ENCODE data around the gene ADCY10. TPM values are rescaled to one million over a fixed set of nuclear protein-coding genes. Genes with fewer than 3 reads are reported as not detected.

The ADCY10 gene
- total RNA-seq, 1 donor from 2014 or later, result 0.27 TPM

DNA sequence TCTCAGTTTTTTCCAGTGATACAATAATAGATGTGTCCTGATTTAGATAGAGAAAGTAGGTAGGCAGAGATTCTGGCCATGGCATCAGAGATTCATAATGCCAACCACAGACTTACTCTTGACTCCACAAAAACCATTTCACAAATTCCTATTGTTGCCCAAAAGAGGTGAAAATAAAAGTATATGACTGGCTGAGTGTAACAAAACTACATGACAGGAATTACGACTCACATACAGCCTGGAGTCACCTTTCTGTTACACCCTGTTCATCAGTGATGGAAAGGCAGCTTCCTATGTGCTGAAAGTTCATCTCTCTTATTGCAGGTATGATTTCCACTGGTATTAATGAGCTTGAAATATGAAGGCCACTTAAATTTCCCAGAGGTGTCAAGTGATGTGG is 119.9 kb downstream of the ADCY10 start:
- Histone ChIP-seq H3K36me3 (ENCODE audit: insufficient read depth, low read length) (no peaks in the 10 kb centered on the region), H3K9me3 (ENCODE audit: insufficient read depth, low read depth, low read length) (no peaks in the 10 kb centered on the region), H3K9ac (ENCODE audit: low read length) (no peak overlapping the region), H3K79me2 (ENCODE audit: insufficient read depth, low read length) (no peaks in the 10 kb centered on the region), H3K4me1 (ENCODE audit: insufficient read depth, low read length) (peaks cover 29% of the 10 kb centered on the region), H3K4me3 (ENCODE audit: insufficient read depth, low read depth, low read length) (no peak overlapping the region), H3K27me3 (ENCODE audit: insufficient read depth, low read length) (no peaks in the 10 kb centered on the region), H2AFZ (ENCODE audit: low read depth, low read length) (no peak overlapping the region), H4K20me1 (ENCODE audit: insufficient read depth, low read length) (no peaks in the 10 kb centered on the region), H3K4me2 (ENCODE audit: low read length) (no peak overlapping the region), H3K27ac (ENCODE audit: low read depth, low read length) (no peak overlapping the region)
- Mint-ChIP-seq H3K27me3 (ENCODE audit: low read depth, unreplicated experiment) (no peaks in the 10 kb centered on the region), H3K4me3 (ENCODE audit: unreplicated experiment) (no peak overlapping the region), H3K4me1 (ENCODE audit: low read depth, unreplicated experiment) (peaks cover 22% of the 10 kb centered on the region), H3K27ac (ENCODE audit: unreplicated experiment) (no peak overlapping the region), H3K9me3 (ENCODE audit: unreplicated experiment) (no peaks in the 10 kb centered on the region), H3K36me3 (ENCODE audit: low read depth, unreplicated experiment) (peaks cover 23% of the 10 kb centered on the region)
- FAIRE-seq (no peak), DNase-seq (ENCODE audit: low read depth) (no peak)
- TF ChIP-seq EZH2 (IDR thresholded peaks at IDR 0.05; ENCODE audit: insufficient read depth, low read length), result no peak
- TF ChIP-seq, protein P1, sequence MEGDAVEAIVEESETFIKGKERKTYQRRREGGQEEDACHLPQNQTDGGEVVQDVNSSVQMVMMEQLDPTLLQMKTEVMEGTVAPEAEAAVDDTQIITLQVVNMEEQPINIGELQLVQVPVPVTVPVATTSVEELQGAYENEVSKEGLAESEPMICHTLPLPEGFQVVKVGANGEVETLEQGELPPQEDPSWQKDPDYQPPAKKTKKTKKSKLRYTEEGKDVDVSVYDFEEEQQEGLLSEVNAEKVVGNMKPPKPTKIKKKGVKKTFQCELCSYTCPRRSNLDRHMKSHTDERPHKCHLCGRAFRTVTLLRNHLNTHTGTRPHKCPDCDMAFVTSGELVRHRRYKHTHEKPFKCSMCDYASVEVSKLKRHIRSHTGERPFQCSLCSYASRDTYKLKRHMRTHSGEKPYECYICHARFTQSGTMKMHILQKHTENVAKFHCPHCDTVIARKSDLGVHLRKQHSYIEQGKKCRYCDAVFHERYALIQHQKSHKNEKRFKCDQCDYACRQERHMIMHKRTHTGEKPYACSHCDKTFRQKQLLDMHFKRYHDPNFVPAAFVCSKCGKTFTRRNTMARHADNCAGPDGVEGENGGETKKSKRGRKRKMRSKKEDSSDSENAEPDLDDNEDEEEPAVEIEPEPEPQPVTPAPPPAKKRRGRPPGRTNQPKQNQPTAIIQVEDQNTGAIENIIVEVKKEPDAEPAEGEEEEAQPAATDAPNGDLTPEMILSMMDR (IDR thresholded peaks at IDR 0.05; ENCODE audit: insufficient read depth, low read depth, low read length), result no peak

DNA sequence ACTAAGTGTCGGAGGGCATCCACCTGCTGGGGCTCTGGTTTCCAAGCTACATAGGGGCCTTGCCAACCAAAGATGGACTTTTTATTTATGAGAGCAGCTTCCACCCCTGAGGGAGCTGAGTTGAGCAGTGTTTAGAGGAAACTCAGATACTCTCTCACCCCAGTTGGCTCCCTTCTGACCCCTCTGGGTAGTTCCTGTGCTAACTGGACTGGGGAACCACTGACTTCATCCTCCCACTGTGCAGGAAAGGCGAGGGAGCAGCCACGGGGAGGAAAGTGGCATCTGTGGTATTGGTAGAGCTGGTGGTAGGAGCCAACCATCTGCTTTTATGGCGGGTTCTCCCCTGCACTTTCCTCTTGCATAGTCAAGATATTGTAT is 121.8 kb downstream of the ADCY10 start:
- Histone ChIP-seq H3K4me1 (ENCODE audit: insufficient read depth, low read length) (peaks cover 23% of the 10 kb centered on the region), H4K20me1 (ENCODE audit: insufficient read depth, low read length) (no peaks in the 10 kb centered on the region), H3K79me2 (ENCODE audit: insufficient read depth, low read length) (no peaks in the 10 kb centered on the region), H3K4me3 (ENCODE audit: insufficient read depth, low read depth, low read length) (no peak overlapping the region), H2AFZ (ENCODE audit: low read depth, low read length) (no peak overlapping the region), H3K9ac (ENCODE audit: low read length) (no peak overlapping the region), H3K36me3 (ENCODE audit: insufficient read depth, low read length) (peaks cover 4% of the 10 kb centered on the region), H3K27ac (ENCODE audit: low read depth, low read length) (peak overlapping the region; percentile 26), H3K4me2 (ENCODE audit: low read length) (no peak overlapping the region), H3K27me3 (ENCODE audit: insufficient read depth, low read length) (no peaks in the 10 kb centered on the region), H3K9me3 (ENCODE audit: insufficient read depth, low read depth, low read length) (no peaks in the 10 kb centered on the region)
- TF ChIP-seq, protein P1 (IDR thresholded peaks at IDR 0.05; ENCODE audit: insufficient read depth, low read depth, low read length), result no peak
- no peak for TF ChIP-seq EZH2 (IDR thresholded peaks at IDR 0.05; ENCODE audit: insufficient read depth, low read length)
- Mint-ChIP-seq H3K9me3 (ENCODE audit: unreplicated experiment) (no peaks in the 10 kb centered on the region), H3K4me1 (ENCODE audit: low read depth, unreplicated experiment) (peaks cover 16% of the 10 kb centered on the region), H3K27ac (ENCODE audit: unreplicated experiment) (peak overlapping the region; percentile 41), H3K36me3 (ENCODE audit: low read depth, unreplicated experiment) (peaks cover 30% of the 10 kb centered on the region), H3K4me3 (ENCODE audit: unreplicated experiment) (no peak overlapping the region), H3K27me3 (ENCODE audit: low read depth, unreplicated experiment) (no peaks in the 10 kb centered on the region)
- FAIRE-seq (no peak), DNase-seq (ENCODE audit: low read depth) (no peak)

DNA sequence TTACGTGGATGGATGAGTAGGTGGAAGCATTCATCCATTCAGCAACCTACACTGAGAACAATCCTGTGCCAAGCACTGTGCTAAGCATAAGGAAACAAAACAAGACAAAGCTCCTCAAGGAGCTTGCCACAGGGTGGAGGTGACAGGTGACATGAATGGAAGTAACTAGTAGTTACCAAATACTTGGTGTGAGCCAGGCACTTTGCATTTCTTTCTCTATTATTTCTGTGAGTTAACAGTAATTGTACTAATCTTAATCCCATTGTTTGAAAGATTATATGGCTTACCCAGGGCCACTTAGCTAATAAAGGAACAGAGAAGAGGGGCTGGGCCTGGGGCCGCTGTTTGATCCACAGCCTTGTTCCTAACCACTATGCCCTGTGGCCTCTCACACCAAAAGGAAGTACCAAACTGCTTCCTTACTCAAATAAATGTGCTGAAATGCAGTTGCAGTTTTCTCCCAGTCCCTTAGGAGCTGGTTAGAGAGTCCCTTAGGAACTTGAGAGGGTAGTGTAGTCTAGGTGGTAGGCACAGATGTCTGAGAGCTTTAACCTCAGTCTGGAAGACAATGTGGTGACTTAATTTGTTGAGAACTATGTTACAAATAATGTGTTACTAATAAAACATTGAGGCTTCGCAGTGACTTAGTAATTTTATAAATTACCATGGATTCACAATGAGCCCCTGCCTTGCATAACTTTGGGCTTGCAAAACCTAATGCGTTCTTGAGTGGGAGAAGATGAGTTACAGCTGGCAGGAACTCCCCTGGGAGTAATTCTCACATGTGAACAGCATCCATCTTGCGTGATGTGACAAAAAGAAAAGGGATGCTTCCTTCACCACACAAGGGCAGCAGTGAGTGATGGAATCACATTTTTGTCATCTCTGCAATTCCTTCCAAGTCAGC is 122.4 kb downstream of the ADCY10 start:
- peak; percentile 87 for DNase-seq (ENCODE audit: low read depth)
- Mint-ChIP-seq H3K4me3 (ENCODE audit: unreplicated experiment) (no peak overlapping the region), H3K4me1 (ENCODE audit: low read depth, unreplicated experiment) (peaks cover 12% of the 10 kb centered on the region), H3K27me3 (ENCODE audit: low read depth, unreplicated experiment) (no peaks in the 10 kb centered on the region), H3K27ac (ENCODE audit: unreplicated experiment) (peak overlapping the region; percentile 63), H3K36me3 (ENCODE audit: low read depth, unreplicated experiment) (peaks cover 30% of the 10 kb centered on the region), H3K9me3 (ENCODE audit: unreplicated experiment) (no peaks in the 10 kb centered on the region)
- TF ChIP-seq, protein P1 (IDR thresholded peaks at IDR 0.05; ENCODE audit: insufficient read depth, low read depth, low read length), result no peak
- no peaks in the 10 kb centered on the region for H4K20me1 ChIP-seq (ENCODE audit: insufficient read depth, low read length)
- H3K4me3 ChIP-seq (ENCODE audit: insufficient read depth, low read depth, low read length), result no peak overlapping the region
- H3K9ac ChIP-seq (ENCODE audit: low read length), result peak overlapping the region; percentile 12
- no peaks in the 10 kb centered on the region for H3K9me3 ChIP-seq (ENCODE audit: insufficient read depth, low read depth, low read length)
- H3K27me3 ChIP-seq (ENCODE audit: insufficient read depth, low read length), result no peaks in the 10 kb centered on the region
- peaks cover 18% of the 10 kb centered on the region for H3K4me1 ChIP-seq (ENCODE audit: insufficient read depth, low read length)
- peak; percentile 34 for FAIRE-seq
- no peak overlapping the region for H2AFZ ChIP-seq (ENCODE audit: low read depth, low read length)
- peaks cover 4% of the 10 kb centered on the region for H3K36me3 ChIP-seq (ENCODE audit: insufficient read depth, low read length)
- H3K79me2 ChIP-seq (ENCODE audit: insufficient read depth, low read length), result no peaks in the 10 kb centered on the region
- H3K27ac ChIP-seq (ENCODE audit: low read depth, low read length), result peak overlapping the region; percentile 31
- H3K4me2 ChIP-seq (ENCODE audit: low read length), result no peak overlapping the region
